Measurements from ENCODE around the gene THAP5.

DNA sequence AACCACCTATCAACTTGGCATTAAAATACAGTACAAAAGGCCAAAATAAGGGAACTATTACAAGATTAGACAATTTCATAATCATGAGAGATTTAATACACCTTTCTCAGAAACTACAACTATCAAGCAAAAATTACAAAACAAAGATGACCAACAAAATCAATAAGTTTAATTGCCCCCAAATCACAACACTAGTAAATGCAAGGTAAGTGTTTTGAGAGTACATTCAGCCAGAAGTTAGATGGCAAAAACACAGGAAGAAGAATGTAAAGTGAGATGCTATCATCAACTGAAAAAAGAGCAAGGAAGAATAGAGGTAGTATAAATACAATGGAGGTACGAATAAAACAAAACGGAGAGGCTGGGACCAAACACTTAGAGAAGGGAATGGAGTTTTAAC is 46.7 kb downstream of the THAP5 start:
- no peak for TF ChIP-seq EZH2 (IDR thresholded peaks at IDR 0.05; ENCODE audit: low read length)
- no peak for TF ChIP-seq CTCF (optimal IDR thresholded peaks at IDR 0.05 in 1 of 3, IDR thresholded peaks at IDR 0.05 in 1 of 3, conservative IDR thresholded peaks at IDR 0.05 in 1 of 3; ENCODE audit: extremely low read depth in 1 of 3, insufficient read depth in 2 of 3, low read length in 3 of 3)
